Measurements from ENCODE around the gene SELENOS.
A peak's percentile ranks its signal among the peaks of the same experiment; 100 is the strongest.

SELENOS gene

DNA sequence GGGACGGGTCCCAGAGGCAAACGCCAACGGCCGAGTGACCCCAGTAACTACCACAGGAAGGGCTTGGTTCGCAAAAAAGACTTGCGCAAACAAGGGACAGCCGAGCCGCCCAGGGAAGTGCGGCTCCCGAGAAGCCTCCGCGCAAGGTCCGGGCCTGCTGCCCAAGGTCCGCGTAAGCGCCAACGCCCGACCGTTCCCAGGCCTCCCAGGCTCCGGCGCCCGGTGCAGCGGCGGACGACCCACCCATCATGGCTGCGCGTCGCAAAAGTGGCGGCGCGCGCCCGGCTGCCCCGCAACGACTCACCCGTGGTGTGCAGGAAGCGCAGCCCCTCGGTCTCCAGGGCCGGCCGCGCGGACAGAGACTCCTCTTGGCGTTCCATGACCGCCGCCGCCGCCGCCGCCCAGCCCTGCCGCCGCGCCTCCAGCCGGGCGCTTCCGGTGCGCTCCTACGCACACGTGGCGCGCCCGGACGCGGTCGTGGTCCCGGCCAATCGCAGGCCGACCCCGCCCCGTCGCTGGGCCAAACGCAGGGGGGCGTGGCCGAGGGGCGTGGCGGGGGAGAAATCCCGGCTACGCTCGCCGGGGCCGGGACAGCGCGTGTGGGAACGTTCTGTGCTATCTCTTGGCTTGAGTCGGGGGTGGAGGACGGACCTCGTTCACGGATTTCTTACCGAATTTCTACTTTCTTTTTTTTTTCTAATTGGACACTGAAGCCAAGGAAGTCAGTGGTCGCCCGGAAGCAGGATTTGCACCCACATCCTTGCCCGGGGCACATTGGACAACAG lies at the start of gene SELENOS:
TSS of gene SELENOS (minus strand) at position 448 of the 785 bp plus-strand sequence. CDS start at position 380, 68 bp downstream.
- peak; percentile 90 for DNase-seq (ENCODE audit: low read depth, low spot score)

DNA sequence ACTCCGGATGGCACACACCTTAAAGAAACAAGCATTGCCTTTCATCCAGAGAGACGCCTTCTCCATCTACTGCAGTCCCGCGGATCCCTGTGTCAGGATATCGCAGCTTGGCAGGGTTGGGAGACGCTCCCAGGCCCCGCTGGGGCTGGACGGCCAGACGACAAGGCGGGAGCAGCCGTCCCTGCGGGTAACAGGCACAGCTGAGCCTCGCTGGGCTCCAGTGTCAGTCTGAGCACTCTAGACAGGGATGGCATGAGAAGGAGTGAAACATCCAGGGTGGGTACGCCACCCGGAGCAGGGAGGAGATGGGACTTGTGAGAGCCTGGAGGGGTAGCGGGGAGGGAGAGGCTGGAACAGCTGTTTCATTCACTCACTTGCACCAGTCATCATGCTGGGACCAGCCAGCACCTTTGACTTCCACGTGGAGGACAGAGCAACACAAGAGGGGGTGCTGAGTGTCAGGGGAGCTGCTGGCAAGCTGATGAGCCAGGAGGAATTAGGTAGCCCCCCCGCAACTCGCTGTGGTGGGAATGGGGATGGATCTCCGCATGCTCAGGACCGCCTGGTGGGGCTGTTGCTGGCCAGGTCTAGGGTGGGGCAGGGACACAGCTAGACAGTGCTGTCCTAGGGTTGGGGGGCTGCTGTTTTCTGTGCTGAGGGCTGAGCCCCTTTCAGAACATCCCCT lies 49.3 kb upstream of the SELENOS start:
- no peak for DNase-seq (ENCODE audit: low read depth, low spot score)

DNA sequence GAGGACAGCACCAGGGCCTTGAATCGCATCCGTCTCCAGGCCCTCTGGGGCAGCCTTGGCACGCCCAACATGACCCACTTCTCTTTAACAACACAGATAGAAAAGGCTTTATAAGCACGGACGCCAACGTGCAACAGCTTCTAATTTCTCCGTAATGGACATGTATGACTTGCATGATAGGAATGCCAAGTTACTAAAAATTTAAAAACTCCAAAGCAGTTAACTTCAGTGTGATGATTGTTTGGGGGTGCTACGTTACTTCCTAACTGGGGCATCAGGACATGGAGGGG lies 48.7 kb upstream of the SELENOS start:
- DNase-seq (ENCODE audit: low read depth, low spot score): no peak

- no peak for DNase-seq (ENCODE audit: low read depth, low spot score)
These were observed 48.2 kb upstream of the SELENOS start for GRCh38 chr15:101325263-101326025.

GRCh38 chr15:101324524-101325177 lies 47.4 kb upstream of the SELENOS start:
- DNase-seq (ENCODE audit: low read depth, low spot score): no peak

- no peak for DNase-seq (ENCODE audit: low read depth, low spot score)
These were observed 46.7 kb upstream of the SELENOS start for GRCh38 chr15:101323793-101324523.

GRCh38 chr15:101322854-101323477 lies 45.7 kb upstream of the SELENOS start:
- no peak for DNase-seq (ENCODE audit: low read depth, low spot score)

DNA sequence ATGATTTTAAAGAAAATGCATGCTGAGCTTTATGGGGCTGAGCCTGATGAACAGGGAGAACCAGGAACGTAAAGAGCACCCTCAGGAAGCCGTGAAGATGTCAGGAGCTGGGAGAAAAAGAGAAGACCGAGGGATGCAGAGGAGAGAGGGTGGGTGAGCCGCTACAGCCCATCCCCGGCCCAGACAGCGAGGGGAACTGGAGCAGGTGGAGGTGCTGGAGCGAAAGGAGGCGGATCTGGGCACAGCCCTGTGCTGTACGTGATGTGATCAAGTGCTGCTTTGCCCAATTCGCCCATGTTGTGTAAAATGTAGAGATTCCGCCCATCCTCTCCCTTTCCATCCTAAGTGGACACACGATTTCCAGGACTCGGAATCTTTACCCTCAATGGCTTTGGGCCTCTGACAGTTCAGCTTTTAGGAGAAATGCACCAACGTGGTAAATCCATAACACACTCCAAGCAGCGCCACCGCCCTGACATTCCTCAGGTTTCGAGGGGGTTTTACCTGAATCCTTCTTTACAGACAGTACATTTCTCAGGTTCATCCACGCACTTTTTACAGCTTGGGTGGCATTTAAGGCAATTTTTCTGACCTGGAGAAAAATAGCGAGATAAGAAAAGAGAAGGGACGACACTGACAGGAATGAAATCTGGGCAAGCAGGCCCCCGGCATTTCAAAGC lies 44.9 kb upstream of the SELENOS start:
- DNase-seq (ENCODE audit: low read depth, low spot score): no peak

- no peak for DNase-seq (ENCODE audit: low read depth, low spot score)
These were observed 43.3 kb upstream of the SELENOS start for GRCh38 chr15:101320501-101321052.

- no peak for DNase-seq (ENCODE audit: low read depth, low spot score)
These were observed 41.6 kb upstream of the SELENOS start for GRCh38 chr15:101318839-101319238.

DNA sequence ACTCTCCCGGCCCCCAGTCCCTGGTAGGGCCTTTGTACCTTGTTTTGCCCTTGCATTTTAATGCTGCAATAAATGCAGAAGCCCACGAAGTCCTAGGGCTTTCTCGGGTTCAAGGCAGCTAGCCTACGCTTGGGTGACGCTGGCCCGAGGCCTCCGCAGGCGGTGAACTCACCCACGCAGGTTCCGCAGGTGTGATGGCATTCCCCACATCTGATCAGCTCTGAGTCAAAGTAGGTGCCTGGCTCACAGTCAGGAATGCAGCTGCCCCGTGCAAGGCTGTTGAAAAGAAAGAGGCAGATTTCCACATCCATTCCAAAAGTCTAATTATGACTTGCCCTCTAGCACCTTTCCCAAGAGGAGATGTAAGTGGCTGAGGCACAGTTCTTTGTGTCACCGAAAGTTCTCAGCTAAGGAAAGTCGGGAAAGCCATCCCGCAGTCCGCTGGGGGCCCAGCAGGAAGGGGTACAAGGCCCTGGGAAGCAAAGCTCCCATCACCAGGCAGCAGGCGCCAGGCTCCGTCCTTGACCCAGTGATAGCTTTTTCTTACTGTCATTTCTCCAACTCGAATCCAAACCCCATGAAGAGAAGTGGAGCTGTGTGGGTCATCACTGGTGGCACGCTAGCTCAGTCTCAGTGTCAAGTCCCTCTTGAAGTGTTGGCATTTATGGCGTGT lies 41.0 kb upstream of the SELENOS start:
- DNase-seq (ENCODE audit: low read depth, low spot score): peak; percentile 13

GRCh38 chr15:101317336-101317872 lies 40.1 kb upstream of the SELENOS start:
- DNase-seq (ENCODE audit: low read depth, low spot score): no peak

DNA sequence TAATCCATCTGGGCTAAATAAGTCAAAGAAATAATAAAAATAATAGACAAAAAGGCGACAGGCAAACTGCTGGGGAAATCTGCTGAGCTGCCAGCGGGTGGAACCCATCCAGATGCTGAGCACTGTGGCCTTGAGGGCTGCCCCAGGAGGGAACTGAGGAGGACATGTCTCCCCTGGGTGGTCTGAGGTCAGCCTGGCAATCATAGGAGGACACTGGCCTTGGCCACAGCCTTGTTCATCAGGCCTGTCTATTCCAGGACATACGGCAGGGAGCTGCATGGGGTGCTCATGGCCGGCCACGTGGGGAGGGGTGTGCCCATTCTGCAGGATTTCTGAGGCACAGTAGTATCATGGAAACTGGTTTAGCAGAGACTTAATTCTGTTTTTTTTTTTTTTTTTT lies 39.2 kb upstream of the SELENOS start:
- DNase-seq (ENCODE audit: low read depth, low spot score): no peak

- no peak for DNase-seq (ENCODE audit: low read depth, low spot score)
These were observed 38.5 kb upstream of the SELENOS start for GRCh38 chr15:101315736-101316135.

DNA sequence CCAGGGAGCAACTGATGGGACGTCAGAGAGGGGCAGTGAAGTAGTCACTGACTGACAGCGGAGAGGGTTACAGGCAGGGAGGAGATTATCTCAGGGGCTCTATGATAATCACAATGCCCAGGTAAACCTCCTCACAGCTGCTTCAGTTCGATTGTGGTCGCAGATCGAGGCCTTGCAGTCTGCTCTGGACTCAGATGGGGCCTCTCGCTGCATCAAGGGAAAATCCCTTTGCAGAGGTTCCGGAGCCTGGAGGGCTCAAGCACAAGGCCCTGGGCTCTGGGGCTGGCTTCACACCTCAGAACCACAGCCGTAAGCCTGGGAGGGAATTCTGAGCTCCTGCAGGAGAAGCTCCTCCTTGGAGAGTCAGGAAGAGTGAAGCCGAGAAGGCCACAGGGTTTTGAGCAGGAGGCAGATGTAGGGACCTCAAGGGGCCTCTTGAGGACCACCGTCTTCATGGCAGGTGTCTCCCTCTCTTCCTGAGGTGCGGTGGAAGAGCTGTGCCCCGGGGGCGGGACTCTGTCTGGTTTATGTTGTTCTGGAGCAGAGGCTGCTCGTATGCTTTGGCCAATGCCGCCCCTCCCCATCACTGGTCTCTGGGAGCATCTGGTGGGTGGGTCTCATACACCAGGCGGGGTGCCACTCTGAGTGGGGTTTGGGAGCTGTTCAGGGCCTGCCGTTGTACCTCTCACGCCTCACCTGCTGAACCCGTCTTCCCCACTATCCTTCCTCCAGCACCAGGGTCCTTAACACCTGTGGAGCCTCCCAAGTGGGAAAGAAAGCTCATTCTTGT lies 37.2 kb upstream of the SELENOS start:
- no peak for DNase-seq (ENCODE audit: low read depth, low spot score)

GRCh38 chr15:101313041-101313761 lies 35.9 kb upstream of the SELENOS start:
- peak; percentile 36 for DNase-seq (ENCODE audit: low read depth, low spot score)

GRCh38 chr15:101310508-101310907 lies 33.2 kb upstream of the SELENOS start:
- DNase-seq (ENCODE audit: low read depth, low spot score): no peak

- DNase-seq (ENCODE audit: low read depth, low spot score): no peak
These were observed 32.8 kb upstream of the SELENOS start for GRCh38 chr15:101310161-101310480.

Data from ELF-1 (cell line).